Activated T-cell treated with anti-CD3 and anti-CD28 coated beads, Interleukin-2, amount 50 U/mL, for 72 hours (primary cell): ENCODE measurements around the gene ZNRF1. TPM values are rescaled to one million over a fixed set of nuclear protein-coding genes. Genes with fewer than 3 reads are reported as not detected.
"Not testable (repeated sequence)": the region's sequence is repeated elsewhere in the genome, so short reads cannot be mapped to it uniquely, and the experiment has no call there.

ENCODE experiments used
- ATAC-seq, 2 donors: fragments of 150-1000 bp; cut with Tn5 transposase; replicated peaks in 1 of 2; 2 replicates each; pipeline ENCODE4 v1.10.0; 2021; ENCODE audit warnings: moderate library complexity in 2 of 2, mild to moderate bottlenecking in 1 of 2
- DNase-seq, 2 donors: peaks; one replicate each; pipeline ENCODE4 v3.0.0; 2021 to 2022; ENCODE audit warnings: mixed read lengths in 1 of 2
- H3K27ac Mint-ChIP-seq: one replicate; pipeline ENCODE4 v1.8.0; 2022; ENCODE audit warnings: mild to moderate bottlenecking, moderate library complexity, mixed read lengths
- H3K27me3 Mint-ChIP-seq: one replicate; pipeline ENCODE4 v1.8.0; 2022; ENCODE audit warnings: low read depth, mixed read lengths
- H3K36me3 Mint-ChIP-seq, 2 donors: one replicate each; pipeline ENCODE4 v1.8.0; 2022; ENCODE audit warnings: mixed read lengths in 2 of 2, mild to moderate bottlenecking in 1 of 2; ENCODE audit not compliant: insufficient read depth in 2 of 2
- H3K4me1 Mint-ChIP-seq: one replicate; pipeline ENCODE4 v1.8.0; 2022; ENCODE audit warnings: low read depth, mixed read lengths
- H3K4me3 Mint-ChIP-seq, 2 donors: one replicate each; pipeline ENCODE4 v1.8.0; 2022; ENCODE audit warnings: mild to moderate bottlenecking in 2 of 2, mixed read lengths in 2 of 2, moderate library complexity in 2 of 2
- H3K9me3 Mint-ChIP-seq, 2 donors: one replicate each; pipeline ENCODE4 v1.8.0; 2022; ENCODE audit warnings: mixed read lengths in 2 of 2
- total RNA-seq, 2 donors: library from RNA; stranded (reverse); gene quantifications; one replicate each; pipeline ENCODE4 v1.2.3, GENCODE V29; 2022

Gene ZNRF1
- total RNA-seq, 2 donors from 2014 or later = 42.9 to 69.1 TPM

GRCh38 chr16:75010427-75010826 is 11.6 kb downstream of the ZNRF1 start:
- no peak for DNase-seq
- peak; percentile 19 to 39 for ATAC-seq
- Mint-ChIP-seq H3K4me1 (peaks cover 60% of the 10 kb centered on the region), H3K9me3 (no peaks in the 10 kb centered on the region), H3K36me3 (peaks cover 2 to 3% of the 10 kb centered on the region in 2 donors), H3K4me3 (peak overlapping the region in 1 of 2 donors; percentile 66), H3K27me3 (no peaks in the 10 kb centered on the region), H3K27ac (peak overlapping the region; percentile 59)

GRCh38 chr16:75011634-75012307 is 12.9 kb downstream of the ZNRF1 start:
- DNase-seq (peak; percentile 71 to 75), ATAC-seq (peak; percentile 91 to 93)
- Mint-ChIP-seq H3K9me3 (no peaks in the 10 kb centered on the region), H3K4me3 (peak overlapping the region; percentile 80 to 95), H3K27ac (peak overlapping the region; percentile 99), H3K27me3 (no peaks in the 10 kb centered on the region), H3K36me3 (peaks cover 2 to 3% of the 10 kb centered on the region in 2 donors), H3K4me1 (peaks cover 64% of the 10 kb centered on the region)

- Mint-ChIP-seq H3K9me3 (no peaks in the 10 kb centered on the region), H3K36me3 (peaks cover 2 to 3% of the 10 kb centered on the region in 2 donors), H3K4me3 (peak overlapping the region; percentile 80 to 95), H3K27ac (peak overlapping the region; percentile 99), H3K4me1 (peaks cover 66% of the 10 kb centered on the region), H3K27me3 (no peaks in the 10 kb centered on the region)
- ATAC-seq (peak; percentile 55), DNase-seq (peak; percentile 21 to 27)
Measured at GRCh38 chr16:75012380-75013081, 13.7 kb downstream of the ZNRF1 start.

- H3K27me3 Mint-ChIP-seq, H3K9me3 Mint-ChIP-seq, ATAC-seq, DNase-seq, H3K36me3 Mint-ChIP-seq: not testable (repeated sequence)
- Mint-ChIP-seq H3K4me1 (peaks cover 72% of the 10 kb centered on the region), H3K4me3 (peak overlapping the region; percentile 37 to 95), H3K27ac (peak overlapping the region; percentile 99)
Measured at GRCh38 chr16:75013123-75013522, 14.3 kb downstream of the ZNRF1 start.

GRCh38 chr16:75014318-75014717 is 15.5 kb downstream of the ZNRF1 start:
- ATAC-seq = no peak
- Mint-ChIP-seq H3K27ac (peak overlapping the region; percentile 79), H3K4me3 (peak overlapping the region in 1 of 2 donors; percentile 46), H3K9me3 (no peaks in the 10 kb centered on the region), H3K4me1 (peaks cover 72% of the 10 kb centered on the region), H3K27me3 (no peaks in the 10 kb centered on the region), H3K36me3 (peaks cover 0 to 3% of the 10 kb centered on the region in 2 donors)
- DNase-seq = no peak

GRCh38 chr16:75016451-75017081 is 17.7 kb downstream of the ZNRF1 start:
- Mint-ChIP-seq H3K4me1 (peaks cover 63% of the 10 kb centered on the region), H3K36me3 (peaks cover 15 to 21% of the 10 kb centered on the region in 2 donors), H3K9me3 (peaks cover 5 to 11% of the 10 kb centered on the region in 2 donors)
- not testable (repeated sequence) for DNase-seq, ATAC-seq, H3K4me3 Mint-ChIP-seq, H3K27ac Mint-ChIP-seq, H3K27me3 Mint-ChIP-seq

- H3K36me3 Mint-ChIP-seq = peaks cover 23 to 28% of the 10 kb centered on the region in 2 donors
Measured at GRCh38 chr16:75017670-75018525, 19.1 kb downstream of the ZNRF1 start.

GRCh38 chr16:75019007-75019406 is 20.2 kb downstream of the ZNRF1 start:
- peak overlapping the region in 1 of 2 donors; percentile 18 for H3K4me3 Mint-ChIP-seq
- peaks cover 25 to 30% of the 10 kb centered on the region in 2 donors for H3K36me3 Mint-ChIP-seq
- peaks cover 7 to 15% of the 10 kb centered on the region in 2 donors for H3K9me3 Mint-ChIP-seq
- no peaks in the 10 kb centered on the region for H3K27me3 Mint-ChIP-seq
- no peak for DNase-seq
- H3K4me1 Mint-ChIP-seq = peaks cover 56% of the 10 kb centered on the region
- peak in 1 of 2 donors; percentile 49 for ATAC-seq
- H3K27ac Mint-ChIP-seq = peak overlapping the region; percentile 54

More at GRCh38 chr16:75017670-75018525, 19.1 kb downstream of the ZNRF1 start:
- no peaks in the 10 kb centered on the region for H3K27me3 Mint-ChIP-seq
- H3K4me1 Mint-ChIP-seq = peaks cover 54% of the 10 kb centered on the region
- H3K4me3 Mint-ChIP-seq = peak overlapping the region in 1 of 2 donors; percentile 73
- H3K9me3 Mint-ChIP-seq = peaks cover 7 to 15% of the 10 kb centered on the region in 2 donors
- no peak for ATAC-seq
- peak overlapping the region; percentile 63 for H3K27ac Mint-ChIP-seq
- no peak for DNase-seq

- Mint-ChIP-seq H3K27ac (peak overlapping the region; percentile 54), H3K4me3 (peak overlapping the region in 1 of 2 donors; percentile 18), H3K4me1 (peaks cover 57% of the 10 kb centered on the region), H3K27me3 (no peaks in the 10 kb centered on the region), H3K9me3 (peaks cover 7 to 15% of the 10 kb centered on the region in 2 donors), H3K36me3 (peaks cover 25 to 29% of the 10 kb centered on the region in 2 donors)
- no peak for ATAC-seq
- no peak for DNase-seq
Measured at GRCh38 chr16:75019586-75019985, 20.8 kb downstream of the ZNRF1 start.

GRCh38 chr16:75021410-75021809 is 22.6 kb downstream of the ZNRF1 start:
- no peak for ATAC-seq
- peak overlapping the region in 1 of 2 donors; percentile 23 for H3K4me3 Mint-ChIP-seq
- no peaks in the 10 kb centered on the region for H3K27me3 Mint-ChIP-seq
- peaks cover 7 to 15% of the 10 kb centered on the region in 2 donors for H3K9me3 Mint-ChIP-seq
- H3K4me1 Mint-ChIP-seq = peaks cover 63% of the 10 kb centered on the region
- H3K27ac Mint-ChIP-seq = peak overlapping the region; percentile 12
- H3K36me3 Mint-ChIP-seq = peaks cover 25 to 29% of the 10 kb centered on the region in 2 donors
- no peak for DNase-seq

GRCh38 chr16:75022567-75022966 is 23.7 kb downstream of the ZNRF1 start:
- Mint-ChIP-seq H3K4me1 (peaks cover 58% of the 10 kb centered on the region), H3K27me3 (no peaks in the 10 kb centered on the region), H3K4me3 (peak overlapping the region; percentile 56 to 59), H3K27ac (peak overlapping the region; percentile 84), H3K9me3 (peaks cover 7 to 15% of the 10 kb centered on the region in 2 donors), H3K36me3 (peaks cover 25 to 29% of the 10 kb centered on the region in 2 donors)
- ATAC-seq (peak in 1 of 2 donors; percentile 54), DNase-seq (no peak)

- H3K36me3 Mint-ChIP-seq = peaks cover 25 to 29% of the 10 kb centered on the region in 2 donors
- DNase-seq (no peak), ATAC-seq (peak; percentile 74 to 80)
- no peaks in the 10 kb centered on the region for H3K27me3 Mint-ChIP-seq
- H3K4me3 Mint-ChIP-seq = peak overlapping the region; percentile 56 to 59
- H3K4me1 Mint-ChIP-seq = peaks cover 54% of the 10 kb centered on the region
- H3K9me3 Mint-ChIP-seq = peaks cover 7 to 15% of the 10 kb centered on the region in 2 donors
- peak overlapping the region; percentile 84 for H3K27ac Mint-ChIP-seq
Measured at GRCh38 chr16:75023009-75023408, 24.2 kb downstream of the ZNRF1 start.
